Left ventricle myocardium inferior (tissue), 1 donor: ENCODE data around the gene UXT. TPM values are rescaled to one million over a fixed set of nuclear protein-coding genes. Genes with fewer than 3 reads are reported as not detected.
"Not testable (repeated sequence)": the region's sequence is repeated elsewhere in the genome, so short reads cannot be mapped to it uniquely, and the experiment has no call there.

Source experiments
- DNase-seq: peaks from one replicate; pipeline ENCODE4 v3.0.0-alpha.2; 2020
- H3K27ac ChIP-seq: fragments of 200-600 bp; replicated peaks from 2 replicates; pipeline ENCODE4 v1.8.0; 2021
- H3K27me3 ChIP-seq: fragments of 200-600 bp; 2 replicates; pipeline ENCODE4 v1.8.0; 2021; ENCODE audit warnings: low read depth
- H3K36me3 ChIP-seq: fragments of 200-600 bp; 2 replicates; pipeline ENCODE4 v1.8.0; 2021
- H3K4me1 ChIP-seq: fragments of 200-600 bp; 2 replicates; pipeline ENCODE4 v1.8.0; 2021
- H3K4me3 ChIP-seq: fragments of 200-600 bp; 2 replicates; pipeline ENCODE4 v1.8.0; 2021; ENCODE audit warnings: mild to moderate bottlenecking, moderate library complexity
- H3K9me3 ChIP-seq: fragments of 200-600 bp; replicated peaks from 2 replicates; pipeline ENCODE4 v1.8.0; 2021
- CTCF ChIP-seq: fragments of 200-600 bp; IDR thresholded peaks from 2 replicates; pipeline ENCODE4 v1.8.0; 2021; ENCODE audit warnings: antibody characterized with exemption, mild to moderate bottlenecking, borderline replicate concordance
- intact Hi-C: fragments of 100-400 bp; cut with micrococcal nuclease; formaldehyde crosslinking; loops from one replicate; pipeline ENCODE4 v1.11.0; 2022
- total RNA-seq: library from RNA; stranded (reverse); fragmentation: NEBNext Ultra II Directional; extraction: Animal tissue kit (Norgen Biotek cat#: 25700); gene quantifications from one replicate; pipeline ENCODE4 v1.2.1, GENCODE V29; 2021
- donor health status: DM: no; HTN: yes; CAD: no; lungs with severe emphysema.

Gene UXT
- total RNA-seq, 1 donor from 2014 or later = 93.5 TPM

- Histone ChIP-seq H3K36me3 (no peaks in the 10 kb centered on the region), H3K27ac (no peak overlapping the region), H3K9me3 (no peaks in the 10 kb centered on the region), H3K4me3 (no peak overlapping the region), H3K4me1 (no peaks in the 10 kb centered on the region), H3K27me3 (no peaks in the 10 kb centered on the region)
- DNase-seq = no peak
- TF ChIP-seq CTCF = no peak
- intact Hi-C loops = no loop called here
Measured at GRCh38 chrX:47690175-47690574, 31.2 kb upstream of the UXT start.

GRCh38 chrX:47687263-47687662 is 28.3 kb upstream of the UXT start:
- TF ChIP-seq CTCF = no peak
- DNase-seq = no peak
- Histone ChIP-seq H3K4me1 (no peaks in the 10 kb centered on the region), H3K27me3 (no peaks in the 10 kb centered on the region), H3K27ac (no peak overlapping the region), H3K36me3 (no peaks in the 10 kb centered on the region), H3K9me3 (no peaks in the 10 kb centered on the region), H3K4me3 (no peak overlapping the region)
- intact Hi-C loops = no loop called here

- no peaks in the 10 kb centered on the region for H3K9me3 ChIP-seq
- no peak overlapping the region for H3K4me3 ChIP-seq
- no peaks in the 10 kb centered on the region for H3K27me3 ChIP-seq
- H3K36me3 ChIP-seq = no peaks in the 10 kb centered on the region
- no peak overlapping the region for H3K27ac ChIP-seq
- H3K4me1 ChIP-seq = no peaks in the 10 kb centered on the region
- intact Hi-C loops = no loop called here
- no peak for TF ChIP-seq CTCF
- no peak for DNase-seq
Measured at GRCh38 chrX:47683829-47684205, 24.8 kb upstream of the UXT start.

GRCh38 chrX:47683184-47683828 is 24.3 kb upstream of the UXT start:
- intact Hi-C loops = no loop called here
- Histone ChIP-seq H3K9me3 (no peaks in the 10 kb centered on the region), H3K36me3 (no peaks in the 10 kb centered on the region), H3K27ac (no peak overlapping the region), H3K27me3 (no peaks in the 10 kb centered on the region), H3K4me3 (no peak overlapping the region), H3K4me1 (no peaks in the 10 kb centered on the region)
- TF ChIP-seq CTCF = no peak
- no peak for DNase-seq

- H3K4me3 ChIP-seq, H3K27ac ChIP-seq, intact Hi-C loops: not testable (repeated sequence)
Measured at GRCh38 chrX:47675959-47676859, 17.2 kb upstream of the UXT start.

GRCh38 chrX:47674776-47675175 is 15.8 kb upstream of the UXT start:
- no peak for TF ChIP-seq CTCF
- DNase-seq = no peak
- Histone ChIP-seq H3K4me1 (no peaks in the 10 kb centered on the region), H3K4me3 (no peak overlapping the region), H3K27ac (no peak overlapping the region), H3K9me3 (no peaks in the 10 kb centered on the region), H3K27me3 (no peaks in the 10 kb centered on the region), H3K36me3 (no peaks in the 10 kb centered on the region)
- intact Hi-C loops = no loop called here

More at GRCh38 chrX:47675959-47676859, 17.2 kb upstream of the UXT start:
- not testable (repeated sequence) for H3K9me3 ChIP-seq, H3K36me3 ChIP-seq, DNase-seq, H3K4me1 ChIP-seq, H3K27me3 ChIP-seq

GRCh38 chrX:47665797-47666196 is 6.8 kb upstream of the UXT start:
- H3K27ac ChIP-seq, intact Hi-C loops, H3K36me3 ChIP-seq, DNase-seq, H3K27me3 ChIP-seq, H3K4me1 ChIP-seq, H3K4me3 ChIP-seq, H3K9me3 ChIP-seq: not testable (repeated sequence)
